DND-41 (cell line): Measurements from ENCODE around the gene THOP1.

ENCODE experiments used
- ATAC-seq: fragments of 200-7000 bp; cut with Tn5 transposase; 3 replicates; pipeline ENCODE4 v1.9.1; 2021; ENCODE audit warnings: low read depth; ENCODE audit not compliant: insufficient read depth
- DNase-seq: peaks from one replicate; pipeline ENCODE4 v3.0.0-alpha.2; 2020
- H2AFZ ChIP-seq: 2 replicates; pipeline ENCODE4 v1.6.0; 2012; ENCODE audit warnings: low read depth, low read length
- H3K27ac ChIP-seq: 2 replicates; pipeline ENCODE4 v1.5.1; 2012; ENCODE audit warnings: low read length, inconsistent platforms
- H3K27me3 ChIP-seq: fragments of 200-600 bp; sonication (generic); 2 replicates; pipeline ENCODE4 v1.6.0; 2012; ENCODE audit warnings: low read length, mild to moderate bottlenecking, inconsistent platforms; ENCODE audit not compliant: insufficient read depth, poor library complexity
- H3K36me3 ChIP-seq: 2 replicates; pipeline ENCODE4 v1.5.1; 2012; ENCODE audit warnings: low read length, inconsistent platforms; ENCODE audit not compliant: insufficient read depth
- H3K4me1 ChIP-seq: 2 replicates; pipeline ENCODE4 v1.5.1; 2012; ENCODE audit warnings: mild to moderate bottlenecking, low read length; ENCODE audit not compliant: insufficient read depth
- H3K4me2 ChIP-seq: 2 replicates; pipeline ENCODE4 v1.6.0; 2012; ENCODE audit warnings: mild to moderate bottlenecking, moderate library complexity, low read length, inconsistent platforms; ENCODE audit not compliant: insufficient read depth
- H3K4me3 ChIP-seq, 2 experiments: fragments of 200-600 bp in 1 of 2; shearing (Covaris generic) in 1 of 2; 2 replicates each; pipeline ENCODE4 v1.5.1; 2012 to 2016; ENCODE audit warnings: inconsistent platforms in 2 of 2, low read length in 2 of 2, mild to moderate bottlenecking in 2 of 2, low read depth in 1 of 2, moderate library complexity in 1 of 2
- H3K79me2 ChIP-seq: 2 replicates; pipeline ENCODE4 v1.6.0; 2012; ENCODE audit warnings: low read length, inconsistent platforms; ENCODE audit not compliant: insufficient read depth
- H3K9ac ChIP-seq: 2 replicates; pipeline ENCODE4 v1.6.0; 2012; ENCODE audit warnings: low read depth, mild to moderate bottlenecking, inconsistent platforms, low read length, moderate library complexity
- H3K9me3 ChIP-seq: 2 replicates; pipeline ENCODE4 v1.5.1; 2012; ENCODE audit warnings: low read length, moderate library complexity, mild to moderate bottlenecking, inconsistent platforms; ENCODE audit not compliant: insufficient read depth, severe bottlenecking
- H4K20me1 ChIP-seq: 2 replicates; pipeline ENCODE4 v1.6.0; 2012; ENCODE audit warnings: low read length; ENCODE audit not compliant: insufficient read depth
- CTCF ChIP-seq: IDR thresholded peaks from 2 replicates; pipeline ENCODE4 v1.5.1; 2012; ENCODE audit warnings: borderline replicate concordance, low read length, moderate library complexity, mild to moderate bottlenecking; ENCODE audit not compliant: poor library complexity, severe bottlenecking; ENCODE audit errors: extremely low read depth
- EZH2 ChIP-seq: IDR thresholded peaks from 3 replicates; pipeline ENCODE4 v1.6.1; 2012; ENCODE audit warnings: borderline replicate concordance, low read depth, mild to moderate bottlenecking, moderate library complexity, low read length, inconsistent platforms; ENCODE audit not compliant: severe bottlenecking

Gene THOP1

DNA sequence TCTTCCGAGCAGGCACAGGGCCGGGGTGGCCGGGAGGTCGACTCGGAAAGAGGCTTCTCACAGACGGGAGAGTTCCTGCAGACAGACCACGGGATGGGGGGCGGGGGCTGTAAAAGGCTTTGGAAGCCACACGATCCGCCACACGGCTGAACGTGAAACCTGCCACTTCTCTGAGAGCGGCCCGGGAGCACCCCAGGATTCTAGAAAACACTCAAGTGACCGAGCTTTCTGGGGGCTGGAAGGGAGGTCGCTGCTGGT lies 29.9 kb upstream of the THOP1 start:
- no peak overlapping the region for H3K27ac ChIP-seq
- H3K36me3 ChIP-seq: peaks cover 61% of the 10 kb centered on the region
- ATAC-seq (no peak), DNase-seq (no peak)
- H3K4me2 ChIP-seq: no peak overlapping the region
- H4K20me1 ChIP-seq: peaks cover 6% of the 10 kb centered on the region; the same call in 1 of the 2 replicates
- no peaks in the 10 kb centered on the region for H3K4me1 ChIP-seq
- no peak overlapping the region for H2AFZ ChIP-seq
- H3K9me3 ChIP-seq: no peaks in the 10 kb centered on the region
- H3K9ac ChIP-seq: no peak overlapping the region
- TF ChIP-seq EZH2 (no peak), CTCF (no peak)
- no peaks in the 10 kb centered on the region for H3K79me2 ChIP-seq
- no peaks in the 10 kb centered on the region for H3K27me3 ChIP-seq
- H3K4me3 ChIP-seq: no peak overlapping the region

- Histone ChIP-seq H3K4me2 (no peak overlapping the region), H4K20me1 (peaks cover 11% of the 10 kb centered on the region), H3K4me3 (no peak overlapping the region), H3K4me1 (no peaks in the 10 kb centered on the region), H3K9me3 (no peaks in the 10 kb centered on the region), H3K36me3 (peaks cover 65% of the 10 kb centered on the region), H3K27ac (no peak overlapping the region), H3K27me3 (no peaks in the 10 kb centered on the region), H3K9ac (no peak overlapping the region), H2AFZ (no peak overlapping the region), H3K79me2 (no peaks in the 10 kb centered on the region)
- no peak for ATAC-seq
- TF ChIP-seq CTCF (no peak), EZH2 (no peak)
- DNase-seq: no peak
Observed at GRCh38 chr19:2755811-2756210, 29.5 kb upstream of the THOP1 start.

DNA sequence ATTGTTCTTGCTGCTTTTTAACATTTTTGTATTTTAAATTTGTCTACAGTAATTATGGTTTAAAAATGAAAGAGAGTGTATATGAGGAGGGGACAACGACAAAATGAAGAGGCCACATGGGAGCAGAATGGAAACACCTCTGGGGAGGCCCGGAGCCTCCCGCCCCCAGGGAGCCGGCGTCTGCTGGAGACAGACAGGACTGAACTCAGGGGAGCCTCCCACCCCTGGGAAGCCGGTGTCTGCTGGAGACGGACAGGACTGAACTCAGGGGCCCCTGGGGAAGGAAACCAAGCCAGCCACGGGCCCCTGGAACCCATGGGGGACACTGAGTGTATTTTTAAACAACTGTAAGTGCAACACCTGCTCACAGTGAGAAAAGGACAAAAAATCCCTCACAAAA lies 28.8 kb upstream of the THOP1 start:
- no peak overlapping the region for H3K27ac ChIP-seq
- no peak overlapping the region for H2AFZ ChIP-seq
- DNase-seq (no peak), ATAC-seq (no peak)
- peaks cover 71% of the 10 kb centered on the region for H3K36me3 ChIP-seq
- H3K9me3 ChIP-seq: no peaks in the 10 kb centered on the region
- H4K20me1 ChIP-seq: peaks cover 13% of the 10 kb centered on the region
- H3K4me3 ChIP-seq: no peak overlapping the region
- no peak for TF ChIP-seq CTCF
- no peak for TF ChIP-seq EZH2
- H3K4me1 ChIP-seq: no peaks in the 10 kb centered on the region
- H3K9ac ChIP-seq: no peak overlapping the region
- H3K27me3 ChIP-seq: no peaks in the 10 kb centered on the region
- no peaks in the 10 kb centered on the region for H3K79me2 ChIP-seq
- H3K4me2 ChIP-seq: no peak overlapping the region
